HL-60 (cell line): ENCODE measurements around the gene PDE2A.
A peak's percentile ranks its signal among the peaks of the same experiment; 100 is the strongest.

Experiments used
- DNase-seq, 2 experiments: peaks; one replicate each; pipeline ENCODE4 v3.0.0-alpha.2; 2010 to 2020; ENCODE audit warnings: low read depth in 1 of 2, low spot score in 1 of 2
- H3K27ac ChIP-seq: fragments of 250-450 bp; sonication (Bioruptor Pico); replicated peaks from 2 replicates; pipeline ENCODE4 v1.5.1; 2020; ENCODE audit warnings: mild to moderate bottlenecking, moderate library complexity
- H3K27me3 ChIP-seq: fragments of 250-450 bp; sonication (Bioruptor Pico); 2 replicates; pipeline ENCODE4 v1.5.1; 2021; ENCODE audit warnings: mild to moderate bottlenecking, moderate library complexity; ENCODE audit not compliant: insufficient read depth, poor library complexity, severe bottlenecking
- H3K4me3 ChIP-seq: replicated peaks from 2 replicates; pipeline ENCODE4 v1.5.1; 2011; ENCODE audit warnings: mild to moderate bottlenecking, control low read depth, low read length; ENCODE audit not compliant: insufficient read depth
- CTCF ChIP-seq: IDR thresholded peaks from one replicate; pipeline ENCODE4 v1.5.1; 2011; ENCODE audit warnings: low read length, control low read depth, inconsistent platforms; ENCODE audit not compliant: insufficient read depth
- GABPA ChIP-seq: IDR thresholded peaks from 2 replicates; pipeline ENCODE4 v1.6.1; 2012; ENCODE audit warnings: low read depth
- POLR2AphosphoS5 ChIP-seq: IDR thresholded peaks from 2 replicates; pipeline ENCODE4 v1.6.1; 2012; ENCODE audit warnings: low read depth
- REST ChIP-seq: IDR thresholded peaks from 2 replicates; pipeline ENCODE4 v1.6.1; 2012; ENCODE audit warnings: low read depth; ENCODE audit not compliant: insufficient replicate concordance
- SPI1 ChIP-seq: IDR thresholded peaks from 2 replicates; pipeline ENCODE4 v1.6.1; 2012; ENCODE audit warnings: low read depth, mild to moderate bottlenecking, borderline replicate concordance
- long read RNA-seq: library from polyadenylated mRNA; unstranded; transcript quantifications from one replicate; pipeline ENCODE4 v2.0.0, GENCODE V29; 2020

Gene PDE2A
- long read RNA-seq, result 0 reads

- Histone ChIP-seq H3K27ac (no peak within 1 kb of the TSS), H3K4me3 (no peak within 1 kb of the TSS), H3K27me3 (peaks cover 60% of the 10 kb centered on the region)
- no peak for DNase-seq
- TF ChIP-seq POLR2AphosphoS5 (no peak), REST (no peak), CTCF (no peak), SPI1 (no peak), GABPA (no peak)
Observed at GRCh38 chr11:72673943-72674828, at the start of gene PDE2A. TSS of gene PDE2A (minus strand) at chr11:72674422. CDS start at chr11:72674207, 215 bp downstream.

- H3K27me3 ChIP-seq, result no peaks in the 10 kb centered on the region
- H3K4me3 ChIP-seq, result no peak overlapping the region
- peak in 1 of 2 experiments; percentile 9 for DNase-seq
- peak overlapping the region; percentile 83; the same call in 1 of the 2 replicates for H3K27ac ChIP-seq
- TF ChIP-seq SPI1 (no peak), CTCF (no peak), GABPA (no peak), POLR2AphosphoS5 (no peak), REST (no peak)
Observed at GRCh38 chr11:72723508-72723907, 49.3 kb upstream of the PDE2A start.

- TF ChIP-seq SPI1 (peak; percentile 97), CTCF (no peak), GABPA (peak; percentile 44; the same call in 1 of the 2 replicates), REST (peak; percentile 22), POLR2AphosphoS5 (no peak)
- H3K27me3 ChIP-seq, result no peaks in the 10 kb centered on the region
- DNase-seq, result peak; percentile 80 to 96
- H3K27ac ChIP-seq, result peak overlapping the region; percentile 83
- peak overlapping the region; percentile 51 for H3K4me3 ChIP-seq
Observed at GRCh38 chr11:72722050-72722748, 48.0 kb upstream of the PDE2A start.
